HUDEP-2 (cell line): ENCODE measurements around the gene DNAH10.
A peak's percentile ranks its signal among the peaks of the same experiment; 100 is the strongest.

Experiments used
- DNase-seq, 76 experiments: peaks; one replicate each; lab custom pipeline; 2025; ENCODE audit not compliant: unreplicated experiment in 76 of 76; lab: John Stamatoyannopoulos, UW

Gene DNAH10, protein sequence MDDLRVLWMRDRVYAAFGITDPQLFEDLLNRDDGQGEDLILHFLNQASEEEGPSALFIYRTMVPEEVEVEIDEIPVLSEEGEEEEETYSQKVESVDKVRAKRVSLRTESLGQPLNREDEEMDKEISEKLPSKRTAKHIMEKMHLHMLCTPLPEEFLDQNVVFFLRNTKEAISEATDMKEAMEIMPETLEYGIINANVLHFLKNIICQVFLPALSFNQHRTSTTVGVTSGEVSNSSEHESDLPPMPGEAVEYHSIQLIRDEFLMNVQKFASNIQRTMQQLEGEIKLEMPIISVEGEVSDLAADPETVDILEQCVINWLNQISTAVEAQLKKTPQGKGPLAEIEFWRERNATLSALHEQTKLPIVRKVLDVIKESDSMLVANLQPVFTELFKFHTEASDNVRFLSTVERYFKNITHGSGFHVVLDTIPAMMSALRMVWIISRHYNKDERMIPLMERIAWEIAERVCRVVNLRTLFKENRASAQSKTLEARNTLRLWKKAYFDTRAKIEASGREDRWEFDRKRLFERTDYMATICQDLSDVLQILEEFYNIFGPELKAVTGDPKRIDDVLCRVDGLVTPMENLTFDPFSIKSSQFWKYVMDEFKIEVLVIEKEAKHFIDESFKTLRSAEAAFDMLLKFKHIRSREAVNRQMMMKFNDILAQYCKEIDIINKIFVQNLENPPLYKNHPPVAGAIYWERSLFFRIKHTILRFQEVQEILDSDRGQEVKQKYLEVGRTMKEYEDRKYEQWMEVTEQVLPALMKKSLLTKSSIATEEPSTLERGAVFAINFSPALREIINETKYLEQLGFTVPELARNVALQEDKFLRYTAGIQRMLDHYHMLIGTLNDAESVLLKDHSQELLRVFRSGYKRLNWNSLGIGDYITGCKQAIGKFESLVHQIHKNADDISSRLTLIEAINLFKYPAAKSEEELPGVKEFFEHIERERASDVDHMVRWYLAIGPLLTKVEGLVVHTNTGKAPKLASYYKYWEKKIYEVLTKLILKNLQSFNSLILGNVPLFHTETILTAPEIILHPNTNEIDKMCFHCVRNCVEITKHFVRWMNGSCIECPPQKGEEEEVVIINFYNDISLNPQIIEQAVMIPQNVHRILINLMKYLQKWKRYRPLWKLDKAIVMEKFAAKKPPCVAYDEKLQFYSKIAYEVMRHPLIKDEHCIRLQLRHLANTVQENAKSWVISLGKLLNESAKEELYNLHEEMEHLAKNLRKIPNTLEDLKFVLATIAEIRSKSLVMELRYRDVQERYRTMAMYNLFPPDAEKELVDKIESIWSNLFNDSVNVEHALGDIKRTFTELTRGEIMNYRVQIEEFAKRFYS (N-terminal part only)

DNA sequence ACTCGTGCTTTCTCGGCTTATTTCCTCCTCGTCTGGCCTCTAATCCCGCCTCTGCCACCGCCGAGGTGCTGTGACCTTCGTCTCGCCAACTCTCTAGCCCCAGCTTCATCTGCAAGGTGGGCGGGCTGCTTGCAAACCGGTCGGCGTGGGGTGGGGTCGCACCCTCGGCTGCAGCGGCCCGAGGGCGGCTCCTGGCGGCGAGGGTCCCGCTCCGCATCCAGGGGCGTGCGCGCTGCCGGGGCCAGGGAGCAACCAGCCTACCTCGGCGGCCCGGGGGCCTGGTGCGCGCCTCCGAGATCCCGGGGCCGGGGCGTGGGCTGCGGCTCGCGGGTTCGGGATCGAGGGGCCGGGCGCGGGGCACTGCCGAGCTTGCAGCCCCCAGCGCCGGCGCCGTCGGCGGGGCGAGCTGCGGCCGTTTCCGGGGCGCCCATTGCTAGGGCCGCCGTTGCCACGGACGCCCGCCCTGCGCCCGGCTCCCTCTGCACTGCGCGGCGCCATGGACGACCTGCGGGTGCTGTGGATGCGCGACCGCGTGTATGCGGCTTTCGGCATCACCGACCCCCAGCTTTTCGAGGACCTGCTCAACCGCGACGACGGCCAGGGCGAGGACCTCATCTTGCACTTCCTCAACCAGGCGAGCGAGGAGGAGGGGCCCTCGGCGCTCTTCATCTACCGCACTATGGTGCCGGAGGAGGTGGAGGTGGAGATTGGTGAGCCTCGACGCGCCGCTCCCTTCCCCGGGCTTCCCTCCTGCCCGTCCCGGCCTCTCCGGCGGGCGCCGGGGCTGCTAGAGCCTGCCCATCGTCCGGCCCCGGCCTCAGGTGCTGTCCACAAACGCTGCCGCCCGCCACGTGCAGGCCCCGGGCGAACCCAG is at the start of gene DNAH10:
Gene DNAH10 (plus strand): TSS at position 461 of the 874 bp plus-strand sequence. CDS start 36 bp downstream, at position 497.
- peak in 1 of 76 experiments; percentile 8 for DNase-seq

DNA sequence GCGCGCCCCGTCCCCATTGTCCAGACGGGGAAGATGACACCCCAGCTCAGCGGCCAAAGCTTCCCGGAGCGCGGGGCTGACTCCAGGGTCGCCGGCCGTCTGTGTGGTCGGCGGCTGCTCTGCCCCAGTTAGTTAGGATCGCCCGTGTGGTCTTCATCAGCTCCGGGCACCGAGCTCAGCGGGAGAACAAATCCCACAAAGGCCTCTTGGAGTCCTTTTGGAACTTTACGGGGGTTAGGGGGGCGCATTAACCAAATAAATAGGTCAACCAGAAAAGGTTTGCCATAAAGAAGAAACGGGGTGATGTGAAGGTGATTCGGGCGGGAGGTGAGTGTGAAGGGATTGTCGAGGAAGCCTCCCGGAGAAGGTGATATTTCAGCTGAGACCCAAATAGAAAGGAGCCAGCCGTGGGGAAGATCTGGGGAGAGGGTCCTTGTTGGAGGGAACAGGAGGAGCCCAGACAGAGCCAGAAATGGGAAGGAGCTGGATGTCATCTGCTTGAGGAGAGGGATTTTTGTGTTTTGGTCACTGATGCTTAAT is 49.3 kb upstream of the DNAH10 start:
- peak in 4 of 76 experiments; percentile 22 to 30 (median 26) for DNase-seq

DNA sequence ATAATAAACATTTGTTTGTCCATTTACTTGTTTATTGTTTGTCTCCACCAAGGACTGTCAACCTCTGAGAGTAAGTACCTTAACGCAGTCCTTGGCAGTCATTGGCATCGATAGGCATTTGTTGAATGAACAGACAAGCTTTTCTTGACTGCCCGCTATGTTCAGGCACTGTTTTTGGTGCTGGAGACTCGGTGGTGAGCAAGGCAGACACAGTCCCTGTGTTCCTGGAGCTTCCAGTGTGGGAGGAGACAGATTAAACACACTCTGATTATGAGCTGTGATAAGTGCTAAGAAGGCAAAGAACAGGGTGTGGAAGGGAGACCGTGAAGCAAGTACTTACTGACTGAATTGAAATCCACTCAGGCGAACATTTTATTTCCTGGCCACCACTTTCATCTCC is 48.7 kb upstream of the DNAH10 start:
- DNase-seq: peak in 70 of 76 experiments; percentile 7 to 77 (median 42)

DNA sequence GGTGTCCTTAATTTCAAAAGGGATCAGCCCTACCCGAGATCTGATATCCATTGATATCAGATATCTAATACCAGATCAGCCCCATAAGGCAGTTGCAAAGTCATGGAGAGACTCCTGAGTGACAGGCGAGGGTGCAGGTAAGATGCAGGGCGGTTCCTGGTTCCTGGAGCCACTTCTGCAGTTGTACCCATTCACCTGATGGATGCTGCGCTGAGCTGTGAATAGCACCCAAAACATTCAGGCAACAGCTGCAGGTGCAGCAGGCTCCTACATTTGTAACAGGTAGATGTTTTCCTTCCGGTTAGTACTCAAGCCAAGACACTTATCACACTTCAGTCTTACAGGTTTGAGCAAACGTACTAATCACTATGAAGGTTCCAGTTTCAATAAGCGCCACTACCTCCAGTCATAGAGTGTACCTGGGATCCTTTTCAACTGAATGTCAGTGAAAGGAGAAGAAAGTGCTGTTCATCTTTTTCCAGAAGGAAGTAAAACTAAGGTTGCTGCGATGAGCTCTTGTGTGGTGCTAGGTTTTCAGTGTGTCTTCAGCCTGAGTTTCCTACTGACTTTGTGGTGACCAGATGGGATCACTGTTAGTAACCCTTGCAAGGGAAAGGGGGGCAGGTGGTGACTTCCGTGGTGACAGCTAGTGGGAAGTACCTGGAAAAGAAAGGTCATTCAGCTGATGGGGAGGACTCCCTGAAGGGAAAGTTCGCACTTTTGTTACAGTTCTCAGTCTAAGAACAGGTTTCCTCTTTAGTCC is 48.1 kb upstream of the DNAH10 start:
- peak in 11 of 76 experiments; percentile 3 to 32 (median 10) for DNase-seq

DNA sequence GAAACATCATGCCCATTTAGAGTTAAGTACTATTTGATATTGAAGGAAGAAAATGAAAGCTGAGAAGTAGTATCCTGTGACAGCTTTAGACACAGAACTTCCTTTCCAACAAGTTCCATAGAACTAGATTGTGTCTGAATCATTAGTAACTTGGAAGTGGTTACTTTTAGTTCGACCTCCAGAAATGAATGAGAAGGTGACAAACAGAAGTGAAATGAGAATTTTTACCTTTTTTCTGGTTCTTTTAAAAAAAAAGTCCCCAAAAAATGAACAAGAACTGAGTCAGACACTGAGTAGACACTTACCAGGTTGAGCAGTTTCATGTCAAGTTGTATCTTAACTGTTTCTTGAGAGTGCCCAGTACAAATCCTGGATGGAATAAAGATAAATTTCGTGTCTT is 46.9 kb upstream of the DNAH10 start:
- no peak for DNase-seq

DNA sequence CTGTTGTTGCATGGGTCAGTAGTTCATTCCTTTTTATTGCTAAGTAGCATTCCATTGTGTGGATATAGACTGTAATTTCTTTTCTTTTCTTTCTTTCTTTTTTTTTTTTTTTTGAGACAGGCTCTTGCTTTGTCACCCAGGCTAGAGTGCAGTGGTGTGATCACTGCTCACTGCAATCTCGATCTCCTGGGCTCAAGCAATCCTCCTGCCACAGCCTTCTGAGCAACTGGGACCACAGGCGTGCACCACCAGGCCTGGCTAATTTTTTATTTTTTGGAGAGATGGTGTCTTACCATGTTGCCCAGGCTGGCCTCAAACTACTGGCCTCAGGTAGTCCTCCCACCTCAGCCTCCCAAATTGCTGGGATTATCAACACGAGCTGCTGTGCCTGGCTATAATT is 44.8 kb upstream of the DNAH10 start:
- DNase-seq: peak in 2 of 76 experiments; percentile 1 to 4

DNA sequence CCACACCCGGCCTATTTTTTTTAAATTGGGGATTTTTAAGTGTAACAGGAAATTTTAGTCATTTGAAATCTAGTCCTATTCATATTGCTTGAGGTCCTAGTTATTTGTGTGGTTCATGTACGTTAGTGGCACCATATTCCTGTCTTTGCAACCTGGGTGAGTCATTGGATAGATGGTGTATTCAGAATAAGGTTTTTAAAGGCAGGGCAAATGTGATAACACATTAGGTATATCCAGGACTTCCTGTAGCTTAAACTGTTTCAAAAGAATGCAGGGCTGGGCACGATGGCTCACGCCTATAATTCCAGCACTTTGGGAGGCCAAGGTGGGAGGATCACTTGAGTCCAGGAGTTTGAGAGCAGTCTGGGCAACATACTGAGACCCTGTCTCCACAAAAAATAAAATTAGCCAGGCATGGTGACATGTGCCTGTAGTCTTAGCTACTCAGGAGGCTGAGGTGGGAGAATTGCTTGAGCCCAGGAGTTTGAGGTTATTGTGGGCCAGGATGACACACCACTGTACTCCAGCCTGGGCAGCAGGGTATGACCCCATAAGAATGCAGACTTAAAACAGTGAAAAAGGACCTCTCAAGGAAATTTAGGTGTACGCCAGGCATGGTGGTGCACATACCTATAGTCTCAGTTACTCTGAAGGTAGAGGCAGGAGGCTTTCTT is 41.8 kb upstream of the DNAH10 start:
- DNase-seq: peak in 2 of 76 experiments; percentile 6 to 7

DNA sequence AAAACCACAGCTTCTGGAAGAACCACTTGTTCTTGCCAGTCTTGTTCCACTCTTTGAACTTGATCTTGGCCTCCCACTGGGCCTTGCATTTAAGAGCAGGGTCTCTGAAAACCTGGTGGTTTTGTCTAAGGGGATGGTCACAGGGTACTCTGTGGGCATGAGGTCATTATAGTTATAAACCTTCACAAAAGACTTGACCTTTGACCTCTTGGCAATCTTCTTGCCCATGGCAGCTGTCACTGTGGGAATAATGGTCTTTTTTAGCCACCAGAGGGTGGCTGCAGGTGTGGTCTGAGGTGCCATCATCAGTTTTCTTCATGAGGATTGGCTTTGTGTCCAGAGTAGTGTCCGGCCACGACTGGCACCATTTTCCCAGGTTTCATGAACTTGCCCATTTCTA is 40.9 kb upstream of the DNAH10 start:
- no peak for DNase-seq

DNA sequence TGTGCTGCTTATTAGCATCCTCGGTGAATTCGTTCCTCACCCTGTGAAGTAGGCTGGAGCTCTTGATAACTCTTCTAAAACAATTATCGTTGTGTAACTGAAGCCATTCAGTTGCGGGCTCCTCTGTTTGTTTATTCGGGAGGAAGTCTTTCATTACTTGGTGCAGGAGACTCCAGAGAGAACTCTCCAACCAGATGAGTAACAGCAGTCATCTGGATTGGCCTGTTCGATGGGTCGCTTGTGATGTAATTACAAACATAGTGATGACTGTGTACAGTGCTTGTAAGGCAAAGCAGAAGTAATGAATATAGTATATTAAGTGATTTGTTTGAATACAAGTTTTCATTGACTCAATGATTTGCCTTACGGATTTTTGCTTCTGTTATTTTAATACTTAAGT is 39.1 kb upstream of the DNAH10 start:
- no peak for DNase-seq

DNA sequence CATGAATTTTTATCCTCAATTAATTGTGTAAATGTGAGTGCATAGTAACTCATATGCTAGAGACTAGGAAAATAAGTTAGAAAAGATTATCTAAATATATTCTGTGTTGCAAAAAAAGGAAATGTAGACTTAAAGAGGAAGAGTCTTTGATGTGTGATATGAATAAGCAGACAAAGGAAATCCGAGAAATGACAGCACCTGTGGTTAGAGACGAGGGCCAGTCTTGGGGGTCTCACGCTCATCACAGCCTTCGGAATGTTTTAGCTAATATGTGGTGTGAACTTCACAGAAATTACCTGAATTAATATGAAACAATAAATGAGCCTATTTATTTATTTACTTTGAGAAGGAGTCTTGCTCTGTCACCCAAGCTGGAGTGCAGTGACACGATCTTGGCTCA is 38.3 kb upstream of the DNAH10 start:
- no peak for DNase-seq

DNA sequence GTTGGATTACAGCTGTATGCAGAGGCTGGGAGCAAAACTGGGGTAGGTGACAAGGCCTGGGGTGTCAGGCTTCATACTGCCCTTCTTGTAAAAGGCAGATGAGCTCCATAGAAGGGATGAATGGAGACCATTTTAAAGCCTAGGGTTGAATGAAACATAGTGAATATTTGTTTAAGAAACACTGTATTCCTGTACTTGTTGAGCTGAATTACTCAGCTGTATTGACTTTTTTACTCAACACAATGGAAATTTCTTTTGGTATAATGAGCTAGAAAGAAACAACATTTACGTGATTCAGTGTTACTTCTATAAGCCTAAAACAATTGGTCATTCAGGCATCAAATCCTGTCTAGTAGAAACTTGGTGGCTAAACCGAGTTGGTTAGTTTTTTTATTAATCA is 35.9 kb upstream of the DNAH10 start:
- no peak for DNase-seq

DNA sequence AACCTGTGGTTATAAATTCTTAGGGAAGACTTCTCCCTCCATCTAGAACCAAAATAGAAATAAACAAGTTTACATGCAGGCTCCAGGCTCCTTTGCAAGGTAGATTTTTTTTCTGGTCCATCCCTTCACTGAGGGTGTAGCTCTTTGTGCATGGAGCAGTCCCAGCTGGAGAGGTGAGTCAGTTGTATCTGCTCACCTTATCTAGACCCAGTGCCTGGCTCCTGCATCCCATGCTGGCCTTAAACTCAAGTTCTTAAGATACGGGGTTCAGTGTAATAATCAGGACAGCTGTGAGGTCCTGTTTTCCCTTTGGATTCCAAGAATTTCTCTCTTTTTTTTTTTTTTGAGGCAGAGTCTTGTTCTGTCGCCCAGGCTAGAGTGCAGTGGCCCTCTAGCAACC is 35.1 kb upstream of the DNAH10 start:
- no peak for DNase-seq

DNA sequence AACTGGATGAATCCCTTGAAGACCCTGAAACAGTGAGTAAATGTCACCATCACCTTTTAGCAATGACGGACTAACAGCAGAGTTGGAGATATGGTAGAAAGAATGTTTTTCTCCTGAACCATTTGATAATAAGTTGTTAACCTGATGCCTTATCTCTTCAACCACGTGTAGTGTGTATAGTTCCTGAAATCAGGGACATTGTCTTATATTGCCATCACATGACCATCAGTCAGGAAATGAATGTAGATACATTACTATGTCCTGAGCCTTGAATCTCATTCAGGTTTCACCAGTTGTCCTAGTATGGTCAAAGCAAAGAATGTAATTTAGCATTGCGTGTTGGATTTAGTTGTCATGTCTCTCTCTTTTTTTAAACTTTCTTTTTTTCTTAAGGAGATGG is 34.2 kb upstream of the DNAH10 start:
- DNase-seq: no peak

DNA sequence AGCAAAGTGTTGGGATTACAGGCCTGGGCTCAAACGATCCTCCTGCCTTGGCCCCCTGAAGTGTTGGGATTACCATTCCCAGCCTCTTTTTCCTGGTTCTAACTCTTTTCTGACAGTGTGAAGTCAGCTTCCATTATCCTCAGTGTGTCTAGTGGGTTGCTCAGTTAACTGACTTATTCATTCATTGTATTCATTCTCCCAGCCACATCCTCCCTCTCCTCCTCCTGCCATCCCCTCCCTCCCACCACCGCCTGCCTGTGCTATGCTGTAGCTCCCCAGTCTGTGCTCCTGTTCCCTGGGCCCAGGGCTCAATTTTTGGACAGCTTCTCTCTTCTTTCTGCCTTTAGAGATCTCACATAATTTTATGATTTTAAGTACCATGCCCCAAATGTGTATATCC is 30.5 kb upstream of the DNAH10 start:
- no peak for DNase-seq

DNA sequence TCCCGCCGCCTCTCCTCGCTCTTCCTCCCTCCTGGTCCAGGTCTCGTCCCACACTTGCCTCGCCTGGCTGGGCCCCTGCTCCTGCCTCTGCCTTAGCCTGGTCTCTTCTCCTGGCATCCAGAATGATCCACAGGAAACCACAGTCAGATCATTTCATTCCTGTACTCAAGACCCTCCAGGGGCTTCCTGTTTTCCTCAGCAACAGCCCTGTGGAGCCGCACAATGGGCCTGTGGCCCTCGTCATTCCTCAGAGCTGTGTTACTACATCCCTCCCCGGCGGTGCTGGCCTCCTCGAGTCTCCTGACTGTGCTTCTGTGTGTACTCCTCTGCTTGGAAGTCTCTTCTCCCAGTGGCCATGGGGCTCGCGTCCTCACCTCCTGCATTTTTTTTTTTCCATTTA is 29.9 kb upstream of the DNAH10 start:
- DNase-seq: no peak

DNA sequence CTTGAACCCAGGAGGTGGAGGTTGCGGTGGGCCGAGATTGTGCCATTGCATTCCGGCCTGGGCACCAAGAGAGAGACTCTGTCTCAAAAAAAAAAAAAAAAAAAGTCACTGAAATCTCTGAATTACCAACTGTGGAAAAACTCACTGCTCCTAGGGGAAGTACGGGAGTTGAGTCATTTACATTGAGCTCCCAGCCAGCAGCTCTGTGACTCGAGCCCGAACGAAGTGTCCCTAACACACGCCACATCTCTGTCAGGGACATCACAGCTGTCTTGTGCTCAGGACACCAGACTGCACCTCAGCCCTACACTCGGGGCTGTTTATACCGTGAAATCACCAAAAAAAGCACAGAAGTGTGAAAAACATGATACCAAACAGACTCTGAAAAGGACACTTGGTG is 28.9 kb upstream of the DNAH10 start:
- no peak for DNase-seq

DNA sequence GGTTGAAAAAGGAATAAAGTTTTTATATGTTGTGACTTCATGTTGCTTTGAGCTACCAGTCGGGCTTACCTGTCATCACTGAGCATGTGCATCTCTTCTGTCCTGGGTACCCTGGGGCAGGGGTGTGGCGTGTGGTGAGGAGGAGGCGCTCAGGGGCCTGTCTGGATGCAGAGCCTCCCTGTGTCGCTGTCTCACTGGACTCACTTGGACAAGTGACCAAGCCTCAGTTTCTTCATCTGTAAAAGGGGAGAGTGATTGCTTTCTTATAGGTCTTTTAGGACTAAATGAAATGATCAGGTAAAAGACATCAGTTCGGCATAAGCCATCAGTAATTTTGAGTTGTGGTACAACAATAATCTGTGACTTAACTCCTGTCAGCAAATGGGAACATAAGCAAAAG is 27.8 kb upstream of the DNAH10 start:
- no peak for DNase-seq

DNA sequence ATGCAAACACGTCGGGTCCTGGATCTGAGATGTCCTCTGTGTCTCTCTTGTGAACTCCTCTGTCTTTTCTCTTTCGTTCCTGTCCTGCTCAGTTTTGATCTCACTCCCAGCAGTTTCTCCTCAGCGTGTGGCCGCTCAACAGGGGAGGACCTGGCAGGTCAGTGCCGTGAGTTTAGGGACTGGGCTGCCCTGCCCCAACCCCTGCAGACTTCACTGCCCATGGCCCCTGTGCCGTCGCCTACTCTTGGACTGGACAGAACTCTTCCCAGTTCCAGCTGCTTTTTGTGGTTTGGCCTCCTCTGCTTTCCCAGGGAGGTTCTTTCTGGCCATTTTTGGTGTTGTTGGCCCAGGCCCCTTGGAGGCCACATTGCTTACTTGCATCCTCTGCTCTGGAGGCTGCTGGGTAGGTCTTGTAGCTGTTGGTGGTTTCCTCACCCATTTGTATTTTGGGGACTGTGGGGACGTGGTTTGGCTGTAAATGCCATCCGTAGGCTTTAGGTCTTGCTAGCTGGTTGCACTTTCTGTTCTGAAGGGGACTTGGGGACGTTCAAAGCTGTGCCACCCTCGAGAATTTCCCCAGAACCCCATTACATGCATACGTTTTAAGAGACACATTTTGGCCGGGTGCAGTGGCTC is 20.0 kb upstream of the DNAH10 start:
- no peak for DNase-seq
